ENCODE results near the gene HDAC3.

DNA sequence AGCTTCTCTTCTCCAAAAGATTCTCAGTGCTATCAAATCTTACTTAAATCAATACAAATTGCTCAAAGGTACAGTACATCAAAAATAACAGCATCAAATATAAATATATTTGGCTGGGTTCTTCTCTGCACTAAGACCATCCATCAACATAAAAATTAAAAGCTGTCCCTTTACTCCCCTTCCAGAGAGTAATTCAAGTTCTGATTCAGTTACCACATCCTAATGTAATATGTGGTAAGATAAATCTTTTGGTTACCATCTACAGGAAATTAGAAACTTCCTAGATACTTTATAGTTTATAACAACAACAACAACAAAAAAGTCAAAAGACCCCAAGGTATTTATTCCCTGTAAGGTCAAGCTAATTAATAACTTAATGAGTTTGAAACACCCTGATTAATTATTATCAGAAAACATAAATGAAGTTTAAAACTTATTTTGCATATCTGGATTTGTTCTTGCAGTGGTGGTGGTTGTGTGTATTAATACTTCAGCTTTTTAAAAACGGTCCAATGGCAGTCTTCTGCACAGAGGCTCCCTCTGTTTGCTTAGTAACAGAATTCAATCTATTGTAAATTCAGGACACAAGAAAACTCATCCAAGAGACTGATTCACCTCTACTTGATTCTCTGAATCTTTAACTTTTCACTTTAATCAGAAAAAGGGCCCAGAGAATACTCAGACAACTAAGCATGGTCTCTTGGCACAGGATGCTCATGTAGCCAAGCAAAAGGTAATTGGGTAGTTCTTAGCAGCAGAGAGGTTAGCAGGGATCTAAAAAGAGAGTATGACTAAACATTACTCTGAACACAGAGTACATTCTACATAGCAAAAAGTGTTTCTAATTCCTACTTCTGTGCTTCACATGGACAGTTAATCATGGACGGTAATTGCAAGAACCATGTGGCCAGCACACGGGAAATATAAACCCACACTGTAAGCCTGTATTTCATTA lies 38.0 kb downstream of the HDAC3 start:
- TF ChIP-seq, protein P1, sequence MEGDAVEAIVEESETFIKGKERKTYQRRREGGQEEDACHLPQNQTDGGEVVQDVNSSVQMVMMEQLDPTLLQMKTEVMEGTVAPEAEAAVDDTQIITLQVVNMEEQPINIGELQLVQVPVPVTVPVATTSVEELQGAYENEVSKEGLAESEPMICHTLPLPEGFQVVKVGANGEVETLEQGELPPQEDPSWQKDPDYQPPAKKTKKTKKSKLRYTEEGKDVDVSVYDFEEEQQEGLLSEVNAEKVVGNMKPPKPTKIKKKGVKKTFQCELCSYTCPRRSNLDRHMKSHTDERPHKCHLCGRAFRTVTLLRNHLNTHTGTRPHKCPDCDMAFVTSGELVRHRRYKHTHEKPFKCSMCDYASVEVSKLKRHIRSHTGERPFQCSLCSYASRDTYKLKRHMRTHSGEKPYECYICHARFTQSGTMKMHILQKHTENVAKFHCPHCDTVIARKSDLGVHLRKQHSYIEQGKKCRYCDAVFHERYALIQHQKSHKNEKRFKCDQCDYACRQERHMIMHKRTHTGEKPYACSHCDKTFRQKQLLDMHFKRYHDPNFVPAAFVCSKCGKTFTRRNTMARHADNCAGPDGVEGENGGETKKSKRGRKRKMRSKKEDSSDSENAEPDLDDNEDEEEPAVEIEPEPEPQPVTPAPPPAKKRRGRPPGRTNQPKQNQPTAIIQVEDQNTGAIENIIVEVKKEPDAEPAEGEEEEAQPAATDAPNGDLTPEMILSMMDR (IDR thresholded peaks at IDR 0.05) = no peak
- no peak for TF ChIP-seq ZFX (IDR thresholded peaks at IDR 0.05; ENCODE audit: borderline replicate concordance)
